ENCODE data around the gene GET4. TPM values are rescaled to one million over a fixed set of nuclear protein-coding genes. Genes with fewer than 3 reads are reported as not detected.

Gene GET4, protein sequence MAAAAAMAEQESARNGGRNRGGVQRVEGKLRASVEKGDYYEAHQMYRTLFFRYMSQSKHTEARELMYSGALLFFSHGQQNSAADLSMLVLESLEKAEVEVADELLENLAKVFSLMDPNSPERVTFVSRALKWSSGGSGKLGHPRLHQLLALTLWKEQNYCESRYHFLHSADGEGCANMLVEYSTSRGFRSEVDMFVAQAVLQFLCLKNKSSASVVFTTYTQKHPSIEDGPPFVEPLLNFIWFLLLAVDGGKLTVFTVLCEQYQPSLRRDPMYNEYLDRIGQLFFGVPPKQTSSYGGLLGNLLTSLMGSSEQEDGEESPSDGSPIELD
- total RNA-seq (2021; fragmentation: NEBNext Ultra II Directional; extraction: Animal tissue kit (Norgen Biotek cat#: 25700)), result 52.1 and 56.7 TPM in 2 replicates
- 74.1 and 95.0 TPM in 2 replicates for polyA plus RNA-seq (2011; rRNA removed)
- polyA plus RNA-seq (2011; cell fraction: cytosol; rRNA removed), result 73.5 TPM
- polyA plus RNA-seq (2011; cell fraction: nucleus; rRNA removed), result 137 TPM
- 42.9 to 72.1 TPM (median 69.9 TPM) in 4 replicates for polyA plus RNA-seq (2012, experiment 1 of 2)
- polyA plus RNA-seq (2012, experiment 2 of 2), result 52.9 TPM
- polyA plus RNA-seq (2013, experiment 1 of 2), result 40.9 TPM
- 40.1 TPM for polyA plus RNA-seq (2013, experiment 2 of 2)
- 17.7 and 19.3 TPM in 2 replicates for polyA minus RNA-seq (2011; rRNA and poly(A)+ RNA removed)
- polyA minus RNA-seq (2011; cell fraction: cytosol; rRNA and poly(A)+ RNA removed), result 28.7 TPM
- 22.5 TPM for polyA minus RNA-seq (2011; cell fraction: nucleus; rRNA and poly(A)+ RNA removed)
- long read RNA-seq, experiment 1, transcript GET4-201 (9 exons, 2,090 nt), result major isoform, 29 of 48 reads
- long read RNA-seq, experiment 1, partial matches to known transcripts, result 16 of 48 reads
- long read RNA-seq, experiment 1, other reads (novel, unspliced or antisense), result 3 of 48 reads
- long read RNA-seq, experiment 2, result 0 reads

DNA sequence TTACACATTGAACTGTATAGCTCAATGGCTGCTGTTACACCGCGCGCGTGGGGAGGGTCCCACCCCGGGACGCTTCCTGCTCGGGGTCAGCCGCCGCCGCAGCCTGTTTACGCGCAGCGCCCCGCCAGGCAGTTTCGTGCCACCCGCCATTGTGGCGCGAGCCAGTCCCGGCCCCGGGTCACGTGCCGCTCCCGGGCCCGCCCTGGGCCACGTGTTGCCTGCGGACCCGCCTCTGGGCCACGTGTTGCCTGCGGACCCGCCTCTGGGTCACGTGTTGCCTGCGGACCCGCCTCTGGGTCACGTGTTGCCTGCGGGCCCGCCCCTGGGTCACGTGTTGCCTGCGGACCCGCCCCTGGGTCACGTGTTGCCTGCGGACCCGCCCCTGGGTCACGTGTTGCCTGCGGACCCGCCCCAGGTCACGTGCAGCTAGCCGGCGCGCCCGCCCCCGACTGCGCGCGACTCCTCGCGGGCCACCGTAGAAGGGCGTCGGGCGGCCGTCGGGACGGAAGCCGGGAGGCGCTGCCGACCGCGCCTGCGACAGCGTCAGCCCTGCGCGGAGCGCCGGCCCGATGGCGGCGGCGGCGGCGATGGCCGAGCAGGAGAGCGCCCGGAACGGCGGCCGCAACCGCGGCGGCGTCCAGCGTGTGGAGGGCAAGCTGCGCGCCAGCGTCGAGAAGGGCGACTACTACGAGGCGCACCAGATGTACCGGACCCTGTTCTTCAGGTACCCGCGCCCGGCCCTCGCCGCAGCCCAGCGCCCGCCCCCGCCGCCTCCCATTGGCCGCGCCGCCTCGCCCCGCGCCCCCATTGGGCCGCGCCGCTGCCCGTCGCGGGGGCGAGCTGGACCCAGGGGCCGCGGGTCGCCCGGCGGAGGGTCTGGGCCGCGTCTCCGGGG lies at the start of gene GET4:
Gene GET4 (plus strand): TSS at position 478 of the 895 bp plus-strand sequence. CDS start 92 bp downstream, at position 570.
- no peak for FAIRE-seq
- Histone ChIP-seq H3K9ac (replicated peaks in 1 of 4; ENCODE audit: extremely low read depth in 1 of 4, low read depth in 3 of 4, low read length in 3 of 4) (peak within 1 kb of the TSS; percentile 82 to 95 (median 88)), H3K4ac (replicated peaks; ENCODE audit: insufficient read length, low read depth, low read length) (no peak within 1 kb of the TSS), H3K56ac (replicated peaks; ENCODE audit: insufficient read length, low read depth, low read length) (no peak within 1 kb of the TSS), H3K4me3 (ENCODE audit: extremely low read depth in 1 of 4, insufficient read depth in 2 of 4, low read depth in 3 of 4, low read length in 4 of 4) (peak within 1 kb of the TSS; percentile 72 to 99 (median 84)), H3K18ac (ENCODE audit: extremely low read depth, low read length) (peak within 1 kb of the TSS; percentile 83), H2BK12ac (ENCODE audit: low read depth, low read length) (peak within 1 kb of the TSS; percentile 96), H2BK15ac (ENCODE audit: low read length) (no peak within 1 kb of the TSS), H3K36me3 (ENCODE audit: control insufficient read depth in 2 of 4, insufficient read depth in 4 of 4, low read length in 3 of 4) (peaks cover 0 to 25% (median 14%) of the 10 kb centered on the region in 4 experiments; a peak in 5 of 8 replicates), H3K4me2 (ENCODE audit: insufficient read depth in 1 of 2, low read depth in 2 of 2, low read length in 2 of 2) (peak within 1 kb of the TSS; percentile 70 to 71), H3K14ac (ENCODE audit: insufficient read length) (no peak within 1 kb of the TSS), H3K23me2 (ENCODE audit: low read depth, low read length) (peaks cover 5% of the 10 kb centered on the region; the same call in 1 of the 2 replicates), H2BK20ac (ENCODE audit: low read length) (no peak within 1 kb of the TSS), H3K27me3 (replicated peaks in 1 of 4; ENCODE audit: control insufficient read depth in 3 of 4, extremely low read depth in 1 of 4, insufficient read depth in 3 of 4, low read length in 3 of 4) (no peaks in the 10 kb centered on the region), H2AFZ (ENCODE audit: low read length) (no peak within 1 kb of the TSS), H3K27ac (ENCODE audit: low read depth, low read length) (peak within 1 kb of the TSS; percentile 82), H3K4me1 (replicated peaks in 1 of 4; ENCODE audit: control insufficient read depth in 3 of 4, insufficient read depth in 4 of 4, low read length in 3 of 4) (peaks cover 0 to 5% (median 0%) of the 10 kb centered on the region in 4 experiments; a peak in 5 of 7 replicates), H2BK5ac (ENCODE audit: low read depth, low read length) (no peak within 1 kb of the TSS), H2AK5ac (ENCODE audit: low read depth, low read length) (0 out of 2 replicates have a peak within 1 kb of the TSS, but pooled peaks have one; percentile 48), H3K79me1 (ENCODE audit: low read depth, low read length) (no peaks in the 10 kb centered on the region; the same call in 1 of the 2 replicates), H4K5ac (ENCODE audit: insufficient read length, low read depth, low read length) (peak within 1 kb of the TSS; percentile 34), H4K20me1 (replicated peaks in 1 of 2; ENCODE audit: control insufficient read depth in 1 of 2, insufficient read depth in 2 of 2, low read length in 2 of 2) (peaks cover 15 to 17% of the 10 kb centered on the region in 2 experiments), H3K9me3 (ENCODE audit: insufficient read depth in 2 of 2, low read depth in 1 of 2, low read length in 1 of 2) (no peaks in the 10 kb centered on the region; a peak in 1 of 4 replicates), H3K23ac (ENCODE audit: insufficient read length) (no peak within 1 kb of the TSS), H2BK120ac (replicated peaks; ENCODE audit: low read depth, low read length) (no peak within 1 kb of the TSS), H4K91ac (replicated peaks; ENCODE audit: insufficient read length, low read length) (peak within 1 kb of the TSS; percentile 34), H4K8ac (ENCODE audit: extremely low read depth, insufficient read depth, low read length) (peak within 1 kb of the TSS; percentile 94), H3K79me2 (ENCODE audit: control insufficient read depth in 1 of 2, insufficient read depth in 2 of 2, low read length in 2 of 2) (peaks cover 28 to 42% of the 10 kb centered on the region in 2 experiments)
- peak; percentile 88 to 98 for DNase-seq (ENCODE audit: low read depth in 1 of 2, low spot score in 2 of 2)
- POLR2A ChIA-PET (ENCODE audit: partially characterized antibody), result interaction anchor here (0.6 to 2.0 kb wide), 8 partner anchors 9 to 103 kb away, joined by 3 to 9 read pairs (median 4); no protein-coding TSS in a partner anchor
- CTCF ChIA-PET (ENCODE audit: partially characterized antibody), result interaction anchor here (1.0 to 1.2 kb wide), 2 partner anchors 35 to 54 kb away, joined by 3 to 4 read pairs; no protein-coding TSS in a partner anchor
- 5% methylated on average over 62 of the region's 129 CpGs; no CpG with 5 or more reads in 1 of the 2 experiments for WGBS, 2 experiments (ENCODE audit: extremely low coverage in 1 of 2, insufficient coverage in 1 of 2, insufficient read length in 1 of 2, insufficient replicate concordance in 2 of 2, low coverage in 1 of 2, low lambda C conversion rate in 2 of 2, missing lambda C conversion rate in 1 of 2)
- TF ChIP-seq MAFK (IDR thresholded peaks at IDR 0.05; ENCODE audit: low read depth, low read length) (peak; percentile 20; the same call in 1 of the 2 replicates), SP4 (IDR thresholded peaks at IDR 0.05; ENCODE audit: low read length) (peak; percentile 99), CHD1 (IDR thresholded peaks at IDR 0.05; ENCODE audit: low read depth, low read length) (no peak), CREB1 (IDR thresholded peaks at IDR 0.05) (peak; percentile 69), FOSL1 (IDR thresholded peaks at IDR 0.05; ENCODE audit: insufficient read depth, low read depth, low read length) (no peak), TAF1 (IDR thresholded peaks at IDR 0.05; ENCODE audit: low read depth, low read length) (peak; percentile 82), SIN3A (conservative IDR thresholded peaks at IDR 0.05 in 1 of 2, IDR thresholded peaks at IDR 0.05 in 1 of 2; ENCODE audit: low read depth in 1 of 2, low read length in 2 of 2) (peak in 1 of 2 experiments; percentile 87; a peak in 2 of 4 replicates)

All from H1 (cell line).